DMS153 treated with DMSO at 0.1 percent for 48 hours (cell line): ENCODE data around the gene OR1S2.
"Not testable (repeated sequence)": the region's sequence is repeated elsewhere in the genome, so short reads cannot be mapped to it uniquely, and the experiment has no call there.

Source experiments
- DNase-seq: peaks from one replicate; lab custom pipeline; 2025; ENCODE audit not compliant: unreplicated experiment; lab: John Stamatoyannopoulos, UW

The OR1S2 gene

GRCh38 chr11:58204042-58204441 lies at the start of gene OR1S2:
Gene OR1S2 (minus strand): TSS chr11:58204142. CDS start chr11:58204142, 0 bp downstream.
- DNase-seq, result no peak

GRCh38 chr11:58243954-58244353 lies 40.0 kb upstream of the OR1S2 start:
- no peak for DNase-seq

- no peak for DNase-seq
These were observed 24.1 kb upstream of the OR1S2 start for GRCh38 chr11:58227956-58228615.

- DNase-seq, result no peak
These were observed 18.8 kb upstream of the OR1S2 start for GRCh38 chr11:58222721-58223120.

- no peak for DNase-seq
These were observed 12.5 kb upstream of the OR1S2 start for GRCh38 chr11:58216476-58216875.

GRCh38 chr11:58212420-58212819 lies 8.5 kb upstream of the OR1S2 start, which contains the start of gene OR1S1:
Gene OR1S1 (plus strand): TSS chr11:58212720.
- DNase-seq, result not testable (repeated sequence)

- no peak for DNase-seq
These were observed 4.7 kb downstream of the OR1S2 start for GRCh38 chr11:58199271-58199670.

- no peak for DNase-seq
These were observed 8.0 kb downstream of the OR1S2 start for GRCh38 chr11:58195939-58196338.

- DNase-seq, result no peak
These were observed 10.6 kb downstream of the OR1S2 start for GRCh38 chr11:58193391-58193790.

GRCh38 chr11:58192229-58192628 lies 11.7 kb downstream of the OR1S2 start:
- no peak for DNase-seq

- DNase-seq, result no peak
These were observed 15.2 kb downstream of the OR1S2 start, which contains the start of gene OR9Q2 for GRCh38 chr11:58188770-58189169. Gene OR9Q2 (plus strand): TSS chr11:58189070. CDS start chr11:58190491, 1,421 bp downstream.

GRCh38 chr11:58186938-58187337 lies 17.0 kb downstream of the OR1S2 start:
- no peak for DNase-seq

GRCh38 chr11:58179648-58180047 lies 24.3 kb downstream of the OR1S2 start:
- no peak for DNase-seq

- no peak for DNase-seq
These were observed 25.5 kb downstream of the OR1S2 start for GRCh38 chr11:58178444-58178843.

- DNase-seq, result no peak
These were observed 26.4 kb downstream of the OR1S2 start for GRCh38 chr11:58177409-58178054.

- DNase-seq, result no peak
These were observed 38.3 kb downstream of the OR1S2 start for GRCh38 chr11:58165504-58166106.

- DNase-seq, result no peak
These were observed 39.0 kb downstream of the OR1S2 start for GRCh38 chr11:58164990-58165389.

GRCh38 chr11:58164389-58164788 lies 39.6 kb downstream of the OR1S2 start:
- no peak for DNase-seq
